A549 (cell line): ENCODE results near the gene MAOB. TPM values are rescaled to one million over a fixed set of nuclear protein-coding genes. Genes with fewer than 3 reads are reported as not detected.
A peak's percentile ranks its signal among the peaks of the same experiment; 100 is the strongest.

Source experiments
- ATAC-seq, 2 experiments: fragments of 200-7000 bp in 1 of 2; fragments of >200 bp in 1 of 2; cut with Nextera tagmentation in 1 of 2; cut with Tn5 transposase in 1 of 2; 3 replicates each; pipeline versions ENCODE4 v1.8.0 to v1.9.1; 2018 to 2020; ENCODE audit warnings: mild to moderate bottlenecking in 1 of 2, moderate library complexity in 1 of 2
- CTCF ChIA-PET: fragments of 300-600 bp; sonication (Branson Sonifier 250); formaldehyde crosslinking; extraction: SDS; loops from one replicate; lab custom pipeline; 2021; ENCODE audit warnings: antibody characterized with exemption, inconsistent platforms; lab: Yijun Ruan, JAX
- POLR2A ChIA-PET: fragments of 350-600 bp; formaldehyde crosslinking; extraction: SDS; loops from one replicate; lab custom pipeline; 2021; ENCODE audit warnings: antibody characterized with exemption, inconsistent platforms; lab: Yijun Ruan, JAX
- DNase-seq, 2 experiments: peaks; one replicate each; pipeline versions ENCODE4 v3.0.0 to v3.0.0-alpha.2; 2011 to 2016; ENCODE audit warnings: low read depth in 1 of 2, low spot score in 1 of 2
- FAIRE-seq: peaks from 2 replicates; lab custom pipeline; 2011; peaks lifted over from hg19 to GRCh38; lab: Jason Lieb, UNC
- H3K27ac ChIP-seq, 2 experiments: fragments of >200 bp; sonication (Bioruptor Twin); formaldehyde crosslinking; 3 replicates each; pipeline ENCODE4 v1.5.1; 2016 to 2017
- H3K4me1 ChIP-seq: fragments of >200 bp; sonication (Bioruptor Twin); formaldehyde crosslinking; 3 replicates; pipeline ENCODE4 v1.6.1; 2016
- H3K4me2 ChIP-seq: fragments of >200 bp; sonication (Bioruptor Twin); formaldehyde crosslinking; 3 replicates; pipeline ENCODE4 v1.6.1; 2016
- H3K4me3 ChIP-seq: fragments of >200 bp; sonication (Bioruptor Twin); formaldehyde crosslinking; 3 replicates; pipeline ENCODE4 v1.5.1; 2016
- H3K9me3 ChIP-seq: fragments of >200 bp; sonication (Bioruptor Twin); formaldehyde crosslinking; 3 replicates; pipeline ENCODE4 v1.6.1; 2016
- ATOH8 ChIP-seq: fragments of 250-450 bp; sonication (Bioruptor Pico); IDR thresholded peaks from 2 replicates; pipeline ENCODE4 v1.5.0; 2020; ENCODE audit warnings: low read depth, mild to moderate bottlenecking, moderate library complexity
- CHD2 ChIP-seq: fragments of 150-350 bp; IDR thresholded peaks from 2 replicates; pipeline ENCODE4 v1.6.1; 2014; ENCODE audit warnings: low read length; ENCODE audit not compliant: partially characterized antibody
- E2F6 ChIP-seq: IDR thresholded peaks from 2 replicates; pipeline ENCODE4 v1.6.1; 2012; ENCODE audit warnings: low read depth, borderline replicate concordance
- EHF ChIP-seq: fragments of 250-450 bp; sonication (Bioruptor Pico); IDR thresholded peaks from 2 replicates; pipeline ENCODE4 v1.5.0; 2020; ENCODE audit warnings: mild to moderate bottlenecking
- EP300 ChIP-seq, 2 experiments: fragments of >200 bp; sonication (Bioruptor Twin); formaldehyde crosslinking; IDR thresholded peaks; 2 replicates in 1 of 2; 3 replicates in 1 of 2; pipeline ENCODE4 v1.6.1; 2016 to 2017
- ESRRA ChIP-seq: fragments of 150-350 bp; IDR thresholded peaks from 2 replicates; pipeline ENCODE4 v1.6.1; 2014; ENCODE audit warnings: mild to moderate bottlenecking, low read length, borderline replicate concordance
- FOSB ChIP-seq: fragments of 250-450 bp; sonication (Bioruptor Pico); IDR thresholded peaks from 2 replicates; pipeline ENCODE4 v1.5.0; 2020; ENCODE audit warnings: mild to moderate bottlenecking, moderate library complexity
- HEYL ChIP-seq: fragments of 250-450 bp; sonication (Bioruptor Pico); IDR thresholded peaks from 2 replicates; pipeline ENCODE4 v1.8.0; 2021; ENCODE audit warnings: mild to moderate bottlenecking, moderate library complexity
- HOXA7 ChIP-seq: fragments of 250-450 bp; sonication (Bioruptor Pico); IDR thresholded peaks from 2 replicates; pipeline ENCODE4 v1.5.0; 2020; ENCODE audit warnings: mild to moderate bottlenecking, moderate library complexity
- JUNB ChIP-seq: fragments of >200 bp; sonication (Bioruptor Twin); formaldehyde crosslinking; IDR thresholded peaks from 2 replicates; pipeline ENCODE4 v1.6.1; 2016
- MAX ChIP-seq: IDR thresholded peaks from 2 replicates; pipeline ENCODE4 v1.6.1; 2012
- MYC ChIP-seq: IDR thresholded peaks from 2 replicates; pipeline ENCODE4 v1.6.1; 2012; ENCODE audit warnings: mild to moderate bottlenecking, inconsistent platforms, low read length, improper control_type of control experiment, borderline replicate concordance
- NFE2L2 ChIP-seq: fragments of 150-350 bp; conservative IDR thresholded peaks from 2 replicates; pipeline ENCODE4 v1.6.1; 2014; ENCODE audit warnings: low read length
- NR3C1 ChIP-seq: fragments of >200 bp; sonication (Bioruptor Twin); formaldehyde crosslinking; IDR thresholded peaks from 3 replicates; pipeline ENCODE4 v1.6.1; 2017
- PBX3 ChIP-seq: IDR thresholded peaks from 2 replicates; pipeline ENCODE4 v1.6.1; 2012
- POLR2A ChIP-seq: IDR thresholded peaks from 2 replicates; pipeline ENCODE4 v1.6.1; 2012; ENCODE audit warnings: mild to moderate bottlenecking, low read length
- RAD21 ChIP-seq, 2 experiments: fragments of >200 bp in 1 of 2; sonication (Bioruptor Twin) in 1 of 2; formaldehyde crosslinking in 1 of 2; IDR thresholded peaks in 1 of 2; conservative IDR thresholded peaks in 1 of 2; 2 replicates in 1 of 2; 3 replicates in 1 of 2; pipeline ENCODE4 v1.6.1; 2012 to 2018; ENCODE audit warnings: inconsistent platforms in 1 of 2
- RARB ChIP-seq: fragments of 250-450 bp; sonication (Bioruptor Pico); IDR thresholded peaks from 2 replicates; pipeline ENCODE4 v1.8.0; 2021; ENCODE audit warnings: mild to moderate bottlenecking, moderate library complexity
- REST ChIP-seq: fragments of 200-600 bp; sonication (generic); IDR thresholded peaks from 2 replicates; pipeline ENCODE4 v1.6.1; 2016; ENCODE audit warnings: antibody characterized with exemption, mild to moderate bottlenecking, moderate library complexity
- RNF2 ChIP-seq: fragments of 200-600 bp; sonication (generic); IDR thresholded peaks from 2 replicates; pipeline ENCODE4 v1.6.1; 2016; ENCODE audit warnings: low read depth, mild to moderate bottlenecking, antibody characterized with exemption, moderate library complexity, borderline replicate concordance
- SREBF2 ChIP-seq: fragments of 450-650 bp; IDR thresholded peaks from 2 replicates; pipeline ENCODE4 v1.6.1; 2014; ENCODE audit warnings: mild to moderate bottlenecking, moderate library complexity
- TP53 ChIP-seq: fragments of 250-450 bp; sonication (Bioruptor Pico); IDR thresholded peaks from 2 replicates; pipeline ENCODE4 v1.5.0; 2021; ENCODE audit warnings: mild to moderate bottlenecking, moderate library complexity
- ZC3H11A ChIP-seq: fragments of 450-650 bp; IDR thresholded peaks from 2 replicates; pipeline ENCODE4 v1.6.1; 2014; ENCODE audit warnings: antibody characterized with exemption, mild to moderate bottlenecking
- ZNF302 ChIP-seq: fragments of 250-450 bp; sonication (Bioruptor Pico); IDR thresholded peaks from 2 replicates; pipeline ENCODE4 v1.9.0; 2021; ENCODE audit warnings: inconsistent platforms, mild to moderate bottlenecking, moderate library complexity
- ZSCAN20 ChIP-seq: fragments of 250-450 bp; sonication (Bioruptor Pico); IDR thresholded peaks from 2 replicates; pipeline ENCODE4 v1.8.0; 2022; ENCODE audit warnings: mild to moderate bottlenecking, moderate library complexity
- WGBS: methylation state at CpG from one replicate; pipeline ENCODE4 v1.1.6; 2017; ENCODE audit errors: missing lambda C conversion rate; 5-methylcytosine and 5-hydroxymethylcytosine counted together
- polyA plus RNA-seq, 4 experiments: library from polyadenylated mRNA; depleted of rRNA in 3 of 4; stranded (reverse); fragments of >200 nt; fragmentation: RNase III in 1 of 4; extraction: RNeasy Plus Mini Kit Qiagen cat#74134 plus additional on column Dnase treatment in 1 of 4; gene quantifications; 2 replicates in 3 of 4; 3 replicates in 1 of 4; pipeline ENCODE4 v1.2.3, GENCODE V29; 2011 to 2017
- TF ChIP-seq, protein P1 (sequence below): fragments of 150-350 bp; IDR thresholded peaks from 2 replicates; pipeline ENCODE4 v1.6.1; 2014; ENCODE audit warnings: low read depth, mild to moderate bottlenecking, low read length

Gene MAOB
- polyA plus RNA-seq, 2 of the 4 experiments (the other 2 are of a cell fraction): 0.05 to 0.35 TPM

DNA sequence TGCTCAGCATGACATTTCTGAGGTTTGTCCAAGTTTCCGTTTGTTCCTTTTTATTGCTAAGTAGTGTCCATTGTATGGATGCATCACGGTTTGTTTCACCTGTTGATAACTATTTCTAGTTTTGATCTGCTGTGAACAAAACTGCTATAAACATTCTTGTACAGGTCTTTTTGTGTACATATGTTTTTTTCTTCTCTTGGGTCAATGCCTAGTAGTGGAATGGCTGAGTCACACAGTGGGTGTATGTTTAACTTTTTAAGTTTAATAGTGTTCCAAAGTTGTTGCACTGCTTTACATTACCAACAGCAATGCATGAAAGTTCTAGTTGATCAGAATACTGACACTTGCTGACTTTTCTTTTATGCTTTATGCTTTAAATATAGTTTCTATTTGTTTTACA, 76.7 kb downstream of the MAOB start:
- H3K9me3 ChIP-seq: no peaks in the 10 kb centered on the region
- no peak for ATAC-seq
- POLR2A ChIA-PET: no interaction called here
- TF ChIP-seq PBX3: no peak
- no peak for TF ChIP-seq MYC
- TF ChIP-seq, all 56 proteins: peak for 0
- no peak overlapping the region for H3K4me3 ChIP-seq
- FAIRE-seq: peak; percentile 95
- CTCF ChIA-PET: no interaction called here
- H3K4me1 ChIP-seq: no peaks in the 10 kb centered on the region
- no peak overlapping the region for H3K27ac ChIP-seq
- DNase-seq: peak in 1 of 2 experiments; percentile 1
- WGBS: 13% methylated on average over 2 of the region's 2 CpGs
- H3K4me2 ChIP-seq: peak overlapping the region; percentile 7; the same call in 1 of the 3 replicates

- H3K9me3 ChIP-seq: no peaks in the 10 kb centered on the region
- CTCF ChIA-PET: no interaction called here
- TF ChIP-seq POLR2A (no peak), CHD2 (no peak), HOXA7 (CRISPR knock-in tag) (no peak), RAD21 (conservative IDR thresholded peaks at IDR 0.05 in 1 of 2, IDR thresholded peaks at IDR 0.05 in 1 of 2) (no peak), NFE2L2 (no peak), SREBF2 (no peak), HEYL (CRISPR knock-in tag) (no peak), EHF (CRISPR knock-in tag) (no peak), E2F6 (no peak), RARB (CRISPR knock-in tag) (no peak), FOSB (no peak), ATOH8 (CRISPR knock-in tag) (no peak), RNF2 (no peak), JUNB (no peak), ZSCAN20 (CRISPR knock-in tag) (no peak)
- TF ChIP-seq, protein P1, sequence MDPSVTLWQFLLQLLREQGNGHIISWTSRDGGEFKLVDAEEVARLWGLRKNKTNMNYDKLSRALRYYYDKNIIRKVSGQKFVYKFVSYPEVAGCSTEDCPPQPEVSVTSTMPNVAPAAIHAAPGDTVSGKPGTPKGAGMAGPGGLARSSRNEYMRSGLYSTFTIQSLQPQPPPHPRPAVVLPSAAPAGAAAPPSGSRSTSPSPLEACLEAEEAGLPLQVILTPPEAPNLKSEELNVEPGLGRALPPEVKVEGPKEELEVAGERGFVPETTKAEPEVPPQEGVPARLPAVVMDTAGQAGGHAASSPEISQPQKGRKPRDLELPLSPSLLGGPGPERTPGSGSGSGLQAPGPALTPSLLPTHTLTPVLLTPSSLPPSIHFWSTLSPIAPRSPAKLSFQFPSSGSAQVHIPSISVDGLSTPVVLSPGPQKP: no peak
- POLR2A ChIA-PET: no interaction called here
- FAIRE-seq (no peak), DNase-seq (no peak), ATAC-seq (no peak)
- no peak overlapping the region for H3K4me3 ChIP-seq
- WGBS: 15% methylated on average over 5 of the region's 5 CpGs
- H3K4me2 ChIP-seq: no peak overlapping the region
- H3K4me1 ChIP-seq: no peaks in the 10 kb centered on the region
- no peak overlapping the region for H3K27ac ChIP-seq
Measured at GRCh38 chrX:43804021-43804420, 78.2 kb downstream of the MAOB start.

- FAIRE-seq: no peak
- WGBS: 40% methylated on average over 5 of the region's 5 CpGs
Measured at GRCh38 chrX:43785930-43786591, 96.2 kb downstream of the MAOB start.

More at GRCh38 chrX:43785930-43786591, 96.2 kb downstream of the MAOB start:
- Histone ChIP-seq H3K27ac (no peak overlapping the region), H3K4me3 (no peak overlapping the region), H3K9me3 (no peaks in the 10 kb centered on the region)
- POLR2A ChIA-PET: no interaction called here
- DNase-seq (no peak), ATAC-seq (no peak)
- TF ChIP-seq RNF2: no peak
- TF ChIP-seq MAX: no peak
- no peak for TF ChIP-seq REST
- no peak for TF ChIP-seq ZC3H11A
- no peak for TF ChIP-seq EHF (CRISPR knock-in tag)
- no peak for TF ChIP-seq PBX3
- no peak for TF ChIP-seq EP300 (IDR thresholded peaks at IDR 0.05)
- TF ChIP-seq NR3C1: no peak
- TF ChIP-seq TP53 (CRISPR knock-in tag): no peak
- TF ChIP-seq ZNF302 (CRISPR knock-in tag): no peak
- no peak for TF ChIP-seq ESRRA
- TF ChIP-seq, all 56 proteins: peak for 0
- Histone ChIP-seq H3K4me2 (no peak overlapping the region), H3K4me1 (no peaks in the 10 kb centered on the region)
- CTCF ChIA-PET: no interaction called here
